A673 (cell line): Measurements from ENCODE around the gene AP3S2.

ENCODE experiments used
- EZH2 ChIP-seq: fragments of 200-600 bp; sonication (generic); IDR thresholded peaks from 2 replicates; pipeline ENCODE4 v1.6.1; 2017; ENCODE audit warnings: borderline replicate concordance, low read depth, mild to moderate bottlenecking, mixed read lengths, antibody characterized with exemption, low read length; ENCODE audit not compliant: poor library complexity, severe bottlenecking
- TF ChIP-seq, protein P1 (sequence below): fragments of 300-800, 200-600 bp; sonication (generic); conservative IDR thresholded peaks from 2 replicates; pipeline ENCODE4 v1.5.1; 2017; ENCODE audit warnings: low read depth, mild to moderate bottlenecking, antibody characterized with exemption, low read length, moderate library complexity, mixed read lengths

DNA sequence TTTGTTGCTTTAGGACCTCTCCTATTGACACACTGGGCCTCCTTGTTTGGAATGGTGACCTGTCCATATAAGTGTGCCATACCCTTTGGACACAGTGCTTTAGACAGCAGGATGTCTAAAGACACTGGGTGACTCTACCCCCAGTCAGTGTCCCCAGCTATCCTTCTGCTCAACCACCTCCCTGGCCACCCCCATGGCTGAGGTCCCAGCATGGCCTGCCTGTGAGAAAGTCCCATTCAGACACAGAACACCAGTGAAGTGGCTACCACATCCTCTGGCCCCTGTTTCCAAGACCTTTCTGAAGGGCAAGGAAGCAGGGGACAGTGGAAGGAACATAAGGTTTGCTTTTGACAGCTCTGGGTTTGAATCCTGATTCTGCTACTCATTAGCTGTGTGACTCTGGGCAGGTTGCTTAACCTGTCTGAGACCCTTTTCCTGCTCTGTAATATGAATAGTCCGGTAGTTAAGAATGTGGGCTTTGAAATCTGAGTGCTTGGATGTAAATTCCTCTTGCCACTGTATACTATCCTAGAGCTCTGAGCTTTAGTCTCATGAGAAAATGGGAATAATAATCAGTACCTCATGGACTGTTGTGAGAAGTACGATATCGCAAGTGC lies 6.3 kb upstream of the AP3S2 start:
- TF ChIP-seq, protein P1, sequence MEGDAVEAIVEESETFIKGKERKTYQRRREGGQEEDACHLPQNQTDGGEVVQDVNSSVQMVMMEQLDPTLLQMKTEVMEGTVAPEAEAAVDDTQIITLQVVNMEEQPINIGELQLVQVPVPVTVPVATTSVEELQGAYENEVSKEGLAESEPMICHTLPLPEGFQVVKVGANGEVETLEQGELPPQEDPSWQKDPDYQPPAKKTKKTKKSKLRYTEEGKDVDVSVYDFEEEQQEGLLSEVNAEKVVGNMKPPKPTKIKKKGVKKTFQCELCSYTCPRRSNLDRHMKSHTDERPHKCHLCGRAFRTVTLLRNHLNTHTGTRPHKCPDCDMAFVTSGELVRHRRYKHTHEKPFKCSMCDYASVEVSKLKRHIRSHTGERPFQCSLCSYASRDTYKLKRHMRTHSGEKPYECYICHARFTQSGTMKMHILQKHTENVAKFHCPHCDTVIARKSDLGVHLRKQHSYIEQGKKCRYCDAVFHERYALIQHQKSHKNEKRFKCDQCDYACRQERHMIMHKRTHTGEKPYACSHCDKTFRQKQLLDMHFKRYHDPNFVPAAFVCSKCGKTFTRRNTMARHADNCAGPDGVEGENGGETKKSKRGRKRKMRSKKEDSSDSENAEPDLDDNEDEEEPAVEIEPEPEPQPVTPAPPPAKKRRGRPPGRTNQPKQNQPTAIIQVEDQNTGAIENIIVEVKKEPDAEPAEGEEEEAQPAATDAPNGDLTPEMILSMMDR = no peak
- no peak for TF ChIP-seq EZH2
